Spleen (tissue), 11 donors: ENCODE measurements around the gene DHRS7. TPM values are rescaled to one million over a fixed set of nuclear protein-coding genes. Genes with fewer than 3 reads are reported as not detected.

ENCODE experiments used
- DNase-seq: peaks from one replicate; pipeline ENCODE4 v3.0.0-alpha.2; 2020
- H3K27ac ChIP-seq, 8 donors: fragments of 200-600 bp; sonication (generic) in 7 of 8; 1 replicate in 4 of 8; 2 replicates in 4 of 8; pipeline versions ENCODE4 v1.5.0 to v1.8.0; 2016 to 2021; ENCODE audit warnings: inconsistent platforms in 4 of 8, mild to moderate bottlenecking in 4 of 8, moderate library complexity in 1 of 8
- H3K27me3 ChIP-seq, 7 donors: fragments of 200-600 bp; sonication (generic) in 6 of 7; replicated peaks in 1 of 7; 1 replicate in 4 of 7; 2 replicates in 3 of 7; pipeline versions ENCODE4 v1.5.0 to v1.8.0; 2016 to 2021; ENCODE audit warnings: inconsistent platforms in 3 of 7, mild to moderate bottlenecking in 1 of 7
- H3K36me3 ChIP-seq, 6 donors: fragments of 200-600 bp; sonication (generic) in 5 of 6; 1 replicate in 4 of 6; 2 replicates in 2 of 6; pipeline versions ENCODE4 v1.5.0 to v1.8.0; 2016 to 2021; ENCODE audit warnings: inconsistent platforms in 2 of 6
- H3K4me1 ChIP-seq, 6 donors: fragments of 200-600 bp; sonication (generic) in 5 of 6; 1 replicate in 3 of 6; 2 replicates in 3 of 6; pipeline versions ENCODE4 v1.5.0 to v1.8.0; 2016 to 2021; ENCODE audit warnings: inconsistent platforms in 3 of 6
- H3K4me3 ChIP-seq, 8 donors: fragments of 200-600 bp; sonication (generic) in 7 of 8; 1 replicate in 4 of 8; 2 replicates in 4 of 8; pipeline versions ENCODE4 v1.5.0 to v1.8.0; 2016 to 2021; ENCODE audit warnings: inconsistent platforms in 4 of 8, mild to moderate bottlenecking in 4 of 8, moderate library complexity in 2 of 8
- H3K9me3 ChIP-seq, 8 donors: fragments of 200-600 bp; sonication (generic) in 7 of 8; 1 replicate in 4 of 8; 2 replicates in 4 of 8; pipeline versions ENCODE4 v1.5.0 to v1.8.0; 2016 to 2021; ENCODE audit warnings: inconsistent platforms in 4 of 8
- POLR2A ChIP-seq, 3 donors: fragments of 450-650 bp; IDR thresholded peaks; one replicate each; pipeline ENCODE4 v1.5.1; 2017; ENCODE audit warnings: antibody characterized with exemption in 3 of 3, mild to moderate bottlenecking in 1 of 3
- POLR2AphosphoS5 ChIP-seq, 3 donors: sonication (generic); formaldehyde crosslinking; IDR thresholded peaks; one replicate each; pipeline ENCODE4 v1.5.1; 2017; ENCODE audit warnings: antibody characterized with exemption in 3 of 3
- WGBS, 5 donors: extraction: QIAGEN DNeasy Blood & Tissue Kit in 3 of 5; methylation state at CpG; one replicate each; pipeline versions ENCODE4 v1.1.5 to v1.1.7; 2013 to 2018; 5-methylcytosine and 5-hydroxymethylcytosine counted together
- intact Hi-C: fragments of 100-400 bp; cut with DNase I; formaldehyde crosslinking; loops from one replicate; pipeline ENCODE4 v1.15.0; 2023; ENCODE audit warnings: low total_unique reads
- polyA plus RNA-seq, 3 donors: library from polyadenylated mRNA; stranded (reverse); fragments of 200-250 nt; gene quantifications; one replicate each; pipeline ENCODE4 v1.2.1, GENCODE V29; 2013
- total RNA-seq, 7 donors: library from RNA; depleted of rRNA in 3 of 7; stranded (reverse); fragments of >200 nt in 3 of 7; fragmentation: NEBNext Ultra II Directional in 4 of 7; extraction: Animal tissue kit (Norgen Biotek cat#: 25700) in 4 of 7; gene quantifications; one replicate each; pipeline versions ENCODE4 v1.1.0 to v1.2.1, GENCODE V29; 2016 to 2021
- TF ChIP-seq, protein P1 (sequence below), 11 experiments: fragments of 200-600 bp in 7 of 11; fragments of 450-650 bp in 4 of 11; sonication (generic) in 4 of 11; IDR thresholded peaks in 8 of 11; conservative IDR thresholded peaks in 3 of 11; 1 replicate in 7 of 11; 2 replicates in 4 of 11; pipeline versions ENCODE4 v1.4.0 to v1.8.0; 2016 to 2021; ENCODE audit warnings: antibody characterized with exemption in 11 of 11, inconsistent platforms in 4 of 11, mild to moderate bottlenecking in 1 of 11
- donor health status: healthy with polysubstance abuse.
- donor health status: DM: no; HTN: no; CAD: no; lungs with moderate emphysema.
- donor health status: DM: no; HTN: no; CAD: no.
- donor health status: Bipolar disorder and iron deficiency.
- donor health status: healthy.
- donor health status: DM: no; HTN: no; CAD: no.
- donor health status: DM: yes; HTN: yes; CAD: no.

The DHRS7 gene
- total and polyA plus RNA-seq, 10 donors = 30.0 to 93.1 (median 50.6) TPM

DNA sequence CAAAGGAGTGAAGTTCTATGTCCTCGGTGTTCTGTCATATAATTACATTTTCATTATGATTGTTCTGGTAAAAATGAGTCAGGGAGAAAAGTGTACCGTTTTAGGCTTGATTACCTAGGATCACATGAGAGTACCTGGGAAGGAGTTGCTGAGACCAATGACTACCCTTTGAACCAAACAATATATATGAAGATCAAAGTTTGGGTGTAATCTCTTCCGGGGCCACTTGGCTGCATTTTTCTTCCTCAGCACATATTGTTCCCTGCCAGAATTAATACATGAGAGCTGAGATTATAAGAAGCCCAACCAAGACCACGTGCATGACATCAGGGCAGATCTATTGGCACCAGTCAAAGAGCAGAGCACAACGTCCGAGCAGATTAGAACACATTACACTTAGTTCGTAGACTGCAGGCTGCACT lies 41.1 kb upstream of the DHRS7 start:
- 79 to 89% (median 84%) methylated on average over 7 of the region's 7 CpGs for WGBS, 5 donors
- no peaks in the 10 kb centered on the region for H3K27me3 ChIP-seq
- no peak overlapping the region for H3K27ac ChIP-seq
- peaks cover 0 to 17% (median 8%) of the 10 kb centered on the region in 6 donors for H3K4me1 ChIP-seq
- intact Hi-C loops = no loop called here
- H3K36me3 ChIP-seq = no peaks in the 10 kb centered on the region
- peaks cover 0 to 3% (median 0%) of the 10 kb centered on the region in 8 donors for H3K9me3 ChIP-seq
- TF ChIP-seq, protein P1, sequence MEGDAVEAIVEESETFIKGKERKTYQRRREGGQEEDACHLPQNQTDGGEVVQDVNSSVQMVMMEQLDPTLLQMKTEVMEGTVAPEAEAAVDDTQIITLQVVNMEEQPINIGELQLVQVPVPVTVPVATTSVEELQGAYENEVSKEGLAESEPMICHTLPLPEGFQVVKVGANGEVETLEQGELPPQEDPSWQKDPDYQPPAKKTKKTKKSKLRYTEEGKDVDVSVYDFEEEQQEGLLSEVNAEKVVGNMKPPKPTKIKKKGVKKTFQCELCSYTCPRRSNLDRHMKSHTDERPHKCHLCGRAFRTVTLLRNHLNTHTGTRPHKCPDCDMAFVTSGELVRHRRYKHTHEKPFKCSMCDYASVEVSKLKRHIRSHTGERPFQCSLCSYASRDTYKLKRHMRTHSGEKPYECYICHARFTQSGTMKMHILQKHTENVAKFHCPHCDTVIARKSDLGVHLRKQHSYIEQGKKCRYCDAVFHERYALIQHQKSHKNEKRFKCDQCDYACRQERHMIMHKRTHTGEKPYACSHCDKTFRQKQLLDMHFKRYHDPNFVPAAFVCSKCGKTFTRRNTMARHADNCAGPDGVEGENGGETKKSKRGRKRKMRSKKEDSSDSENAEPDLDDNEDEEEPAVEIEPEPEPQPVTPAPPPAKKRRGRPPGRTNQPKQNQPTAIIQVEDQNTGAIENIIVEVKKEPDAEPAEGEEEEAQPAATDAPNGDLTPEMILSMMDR (IDR thresholded peaks at IDR 0.05 in 8 of 11, conservative IDR thresholded peaks at IDR 0.05 in 3 of 11) = no peak
- no peak for TF ChIP-seq POLR2AphosphoS5 (IDR thresholded peaks at IDR 0.05)
- TF ChIP-seq POLR2A (IDR thresholded peaks at IDR 0.05) = no peak
- H3K4me3 ChIP-seq = no peak overlapping the region
- no peak for DNase-seq

DNA sequence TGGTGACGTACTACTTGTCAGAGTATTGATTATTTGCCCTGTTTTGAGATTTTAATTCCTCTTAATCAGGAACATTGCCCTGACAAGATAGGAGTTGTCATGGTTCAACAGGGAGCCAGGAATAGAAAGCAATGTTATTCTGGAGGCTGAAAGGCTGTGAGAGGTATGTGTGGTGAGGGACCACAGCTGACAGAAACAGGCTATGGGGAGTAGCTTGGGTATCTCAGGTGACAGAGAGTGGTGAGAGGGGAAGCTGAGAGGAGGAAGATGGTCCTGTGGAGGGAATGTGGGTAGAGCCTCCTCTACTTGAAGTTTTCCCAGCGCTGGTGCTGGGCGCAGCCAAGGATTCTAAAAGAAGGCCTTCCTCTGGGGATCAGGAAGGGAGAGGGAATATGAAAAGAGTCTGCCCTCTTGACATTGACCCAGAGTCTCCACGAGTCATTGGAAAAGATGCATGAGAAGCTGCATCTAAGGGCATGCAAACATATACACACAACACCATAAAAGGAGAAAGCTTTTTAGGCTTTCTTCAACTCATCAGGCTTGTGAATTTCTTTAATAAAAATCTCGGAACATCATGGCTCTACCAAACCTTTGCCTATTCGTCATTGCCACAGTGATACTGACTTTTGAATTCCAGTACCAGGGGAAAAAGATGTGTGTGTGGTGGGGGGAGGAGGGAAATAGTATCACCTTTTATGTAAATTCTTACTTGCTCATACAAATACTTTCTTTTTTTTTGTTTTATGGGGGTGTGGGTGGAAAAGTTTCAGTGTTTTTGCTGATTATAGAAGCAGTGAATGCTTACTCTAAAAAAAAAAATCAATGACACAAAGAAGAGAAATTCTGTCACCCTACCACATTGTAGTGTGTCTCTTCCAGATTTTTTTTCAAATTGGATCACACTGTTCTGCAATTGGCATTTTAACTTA lies 39.9 kb upstream of the DHRS7 start:
- Histone ChIP-seq H3K27ac (peak overlapping the region in 2 of 8 donors; percentile 1 to 35), H3K27me3 (no peaks in the 10 kb centered on the region), H3K4me3 (no peak overlapping the region), H3K4me1 (peaks cover 0 to 17% (median 8%) of the 10 kb centered on the region in 6 donors), H3K9me3 (peaks cover 0 to 12% (median under 1%) of the 10 kb centered on the region in 8 donors), H3K36me3 (no peaks in the 10 kb centered on the region)
- 57 to 70% (median 61%) methylated on average over 6 of the region's 6 CpGs for WGBS, 5 donors
- TF ChIP-seq, protein P1 (IDR thresholded peaks at IDR 0.05 in 8 of 11, conservative IDR thresholded peaks at IDR 0.05 in 3 of 11) = no peak
- TF ChIP-seq POLR2A (IDR thresholded peaks at IDR 0.05) (no peak), POLR2AphosphoS5 (IDR thresholded peaks at IDR 0.05) (no peak)
- intact Hi-C loops = no loop called here
- DNase-seq = no peak

DNA sequence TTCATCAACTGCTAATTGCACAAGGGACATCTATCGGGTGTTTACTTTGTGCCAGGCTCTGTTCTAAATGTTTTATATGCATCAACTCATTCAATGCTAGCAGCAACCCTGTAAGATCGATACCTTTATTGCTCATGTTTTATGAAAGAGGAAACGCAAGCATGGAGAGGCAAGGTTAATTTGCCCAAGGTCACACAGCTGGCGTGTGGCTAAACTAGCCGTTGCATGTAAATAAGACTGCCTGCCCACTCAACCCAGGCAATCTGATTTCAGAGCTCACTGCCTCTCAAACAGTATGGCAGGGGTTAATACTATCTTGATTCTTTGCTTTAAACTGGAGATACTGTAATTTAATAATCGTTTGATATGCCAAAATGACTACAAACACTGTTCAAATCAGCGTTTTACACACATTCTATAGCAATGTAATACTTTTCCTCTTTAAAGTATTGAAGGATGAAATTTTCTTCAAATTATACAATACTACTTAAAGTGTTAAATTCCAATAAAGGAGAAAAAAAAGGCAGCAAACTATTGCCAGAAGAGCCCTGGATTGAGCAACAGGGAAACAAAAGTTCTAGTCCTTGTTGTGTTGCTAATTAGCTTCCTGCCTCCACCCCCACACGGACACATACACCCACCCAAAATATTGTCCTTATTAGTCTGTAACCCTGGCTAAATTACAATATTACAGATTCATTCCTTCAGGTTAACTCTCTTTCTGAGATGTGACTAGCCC lies 39.1 kb upstream of the DHRS7 start:
- Histone ChIP-seq H3K27ac (peak overlapping the region in 2 of 8 donors; percentile 1 to 35), H3K36me3 (no peaks in the 10 kb centered on the region), H3K9me3 (peaks cover 0 to 20% (median 9%) of the 10 kb centered on the region in 8 donors), H3K4me3 (peak overlapping the region in 2 of 8 donors; percentile 12 to 37), H3K4me1 (peaks cover 0 to 17% (median 8%) of the 10 kb centered on the region in 6 donors), H3K27me3 (no peaks in the 10 kb centered on the region)
- intact Hi-C loops = no loop called here
- WGBS, 5 donors = 28 to 49% (median 37%) methylated on average over 8 of the region's 8 CpGs
- no peak for DNase-seq
- TF ChIP-seq POLR2AphosphoS5 (IDR thresholded peaks at IDR 0.05) (no peak), POLR2A (IDR thresholded peaks at IDR 0.05) (no peak)
- TF ChIP-seq, protein P1 (IDR thresholded peaks at IDR 0.05 in 8 of 11, conservative IDR thresholded peaks at IDR 0.05 in 3 of 11) = no peak
